Vagina (tissue), 2 donors: Measurements from ENCODE around the gene SLC29A3.

Source experiments
- POLR2A ChIP-seq, 2 donors: fragments of 450-650 bp; IDR thresholded peaks; one replicate each; pipeline ENCODE4 v1.6.1; 2017; ENCODE audit warnings: antibody characterized with exemption in 2 of 2, mild to moderate bottlenecking in 2 of 2, moderate library complexity in 2 of 2
- POLR2AphosphoS5 ChIP-seq, 2 donors: sonication (generic); formaldehyde crosslinking; IDR thresholded peaks; one replicate each; pipeline ENCODE4 v1.9.0; 2017; ENCODE audit warnings: antibody characterized with exemption in 2 of 2, mild to moderate bottlenecking in 2 of 2, low read depth in 1 of 2; ENCODE audit not compliant: insufficient read depth in 1 of 2
- TF ChIP-seq, protein P1 (sequence below), 3 experiments: fragments of 450-650 bp in 2 of 3; fragments of 200-600 bp in 1 of 3; sonication (generic) in 1 of 3; IDR thresholded peaks; one replicate each; pipeline ENCODE4 v1.5.1; 2017 to 2019; ENCODE audit warnings: antibody characterized with exemption in 3 of 3, mild to moderate bottlenecking in 2 of 3, moderate library complexity in 2 of 3

DNA sequence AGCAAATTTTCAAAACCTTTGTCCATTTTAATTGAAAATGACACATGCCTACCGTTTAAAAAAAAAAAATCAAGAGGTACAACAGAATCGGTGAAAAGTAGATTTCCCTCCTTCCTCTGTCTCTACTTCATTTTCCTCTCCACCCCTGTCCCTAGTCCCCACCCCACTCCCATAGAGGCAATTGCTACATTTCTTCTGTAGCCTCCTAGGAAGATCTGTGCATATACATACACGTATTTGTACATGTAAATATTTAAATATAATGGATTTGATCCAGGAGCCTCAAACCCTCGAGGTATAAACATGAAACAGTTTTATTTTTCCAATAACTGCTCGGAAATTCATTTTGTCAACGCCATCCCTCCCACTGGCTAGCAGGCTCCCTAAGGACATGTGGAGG, 14.1 kb upstream of the SLC29A3 start:
- TF ChIP-seq, protein P1, sequence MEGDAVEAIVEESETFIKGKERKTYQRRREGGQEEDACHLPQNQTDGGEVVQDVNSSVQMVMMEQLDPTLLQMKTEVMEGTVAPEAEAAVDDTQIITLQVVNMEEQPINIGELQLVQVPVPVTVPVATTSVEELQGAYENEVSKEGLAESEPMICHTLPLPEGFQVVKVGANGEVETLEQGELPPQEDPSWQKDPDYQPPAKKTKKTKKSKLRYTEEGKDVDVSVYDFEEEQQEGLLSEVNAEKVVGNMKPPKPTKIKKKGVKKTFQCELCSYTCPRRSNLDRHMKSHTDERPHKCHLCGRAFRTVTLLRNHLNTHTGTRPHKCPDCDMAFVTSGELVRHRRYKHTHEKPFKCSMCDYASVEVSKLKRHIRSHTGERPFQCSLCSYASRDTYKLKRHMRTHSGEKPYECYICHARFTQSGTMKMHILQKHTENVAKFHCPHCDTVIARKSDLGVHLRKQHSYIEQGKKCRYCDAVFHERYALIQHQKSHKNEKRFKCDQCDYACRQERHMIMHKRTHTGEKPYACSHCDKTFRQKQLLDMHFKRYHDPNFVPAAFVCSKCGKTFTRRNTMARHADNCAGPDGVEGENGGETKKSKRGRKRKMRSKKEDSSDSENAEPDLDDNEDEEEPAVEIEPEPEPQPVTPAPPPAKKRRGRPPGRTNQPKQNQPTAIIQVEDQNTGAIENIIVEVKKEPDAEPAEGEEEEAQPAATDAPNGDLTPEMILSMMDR (IDR thresholded peaks at IDR 0.05), result no peak
- TF ChIP-seq POLR2A (IDR thresholded peaks at IDR 0.05), result no peak
- no peak for TF ChIP-seq POLR2AphosphoS5 (IDR thresholded peaks at IDR 0.05; ENCODE audit: insufficient read depth in 1 of 2, low read depth in 1 of 2)
